Body of pancreas (tissue), 4 donors: ENCODE results near the gene ST3GAL4.

ENCODE experiments used
- CTCF ChIP-seq, 7 experiments: fragments of 450-650 bp in 4 of 7; fragments of 200-600 bp in 3 of 7; sonication (generic) in 3 of 7; IDR thresholded peaks; one replicate each; pipeline ENCODE4 v1.5.1; 2016 to 2019; ENCODE audit warnings: antibody characterized with exemption in 7 of 7
- POLR2A ChIP-seq, 3 donors: fragments of 450-650 bp; IDR thresholded peaks; one replicate each; pipeline ENCODE4 v1.6.1; 2016; ENCODE audit warnings: antibody characterized with exemption in 3 of 3, mild to moderate bottlenecking in 2 of 3

GRCh38 chr11:126355926-126356897 lies 726 bp downstream of the ST3GAL4 start:
- TF ChIP-seq CTCF (IDR thresholded peaks at IDR 0.05) (no peak), POLR2A (IDR thresholded peaks at IDR 0.05) (no peak)
